HepG2 (cell line): ENCODE measurements around the gene C2orf74. TPM values are rescaled to one million over a fixed set of nuclear protein-coding genes. Genes with fewer than 3 reads are reported as not detected.

Experiments used
- ATF1 ChIP-seq: IDR thresholded peaks from 2 replicates; pipeline ENCODE4 v1.6.1; 2016; ENCODE audit warnings: mild to moderate bottlenecking, control low read depth
- DNMT3B ChIP-seq: conservative IDR thresholded peaks from 2 replicates; pipeline ENCODE4 v1.6.1; 2016; ENCODE audit warnings: missing biosample characterization, control low read depth
- FOXC1 ChIP-seq: sonication (generic); formaldehyde crosslinking; IDR thresholded peaks from 2 replicates; pipeline ENCODE4 v1.8.0; 2022; ENCODE audit warnings: mild to moderate bottlenecking, missing genetic modification reagents, borderline replicate concordance
- HNRNPL ChIP-seq: fragments of 200-400 bp; formaldehyde crosslinking; IDR thresholded peaks from 2 replicates; pipeline ENCODE4 v1.6.1; 2017; ENCODE audit warnings: mild to moderate bottlenecking, low read depth, low read length
- IRX3 ChIP-seq: sonication (generic); formaldehyde crosslinking; IDR thresholded peaks from 2 replicates; pipeline ENCODE4 v1.8.1; 2023; ENCODE audit warnings: mild to moderate bottlenecking, low read depth, missing genetic modification reagents, borderline replicate concordance
- KDM3A ChIP-seq: IDR thresholded peaks from 2 replicates; pipeline ENCODE4 v1.6.1; 2018; ENCODE audit warnings: low read depth, missing compliant biosample characterization
- MED1 ChIP-seq: sonication (generic); formaldehyde crosslinking; IDR thresholded peaks from 2 replicates; pipeline ENCODE4 v1.4.0; 2020; ENCODE audit warnings: missing genetic modification reagents
- MTF2 ChIP-seq: sonication (generic); formaldehyde crosslinking; IDR thresholded peaks from 2 replicates; pipeline ENCODE4 v1.5.0; 2020; ENCODE audit warnings: missing genetic modification reagents, borderline replicate concordance
- MXD4 ChIP-seq: IDR thresholded peaks from 2 replicates; pipeline ENCODE4 v1.6.1; 2016; ENCODE audit warnings: mild to moderate bottlenecking, missing biosample characterization, missing genetic modification reagents
- NPAS2 ChIP-seq: sonication (generic); formaldehyde crosslinking; IDR thresholded peaks from 2 replicates; pipeline ENCODE4 v1.8.0; 2022; ENCODE audit warnings: mild to moderate bottlenecking, missing genetic modification reagents, borderline replicate concordance
- SETDB1 ChIP-seq: sonication (generic); formaldehyde crosslinking; IDR thresholded peaks from 2 replicates; pipeline ENCODE4 v1.5.1; 2020; ENCODE audit warnings: missing genetic modification reagents, mild to moderate bottlenecking, borderline replicate concordance
- THRA ChIP-seq: sonication (generic); formaldehyde crosslinking; IDR thresholded peaks from 2 replicates; pipeline ENCODE4 v1.4.0; 2020; ENCODE audit warnings: missing genetic modification reagents, borderline replicate concordance
- U2AF1 ChIP-seq: fragments of 200-400 bp; formaldehyde crosslinking; optimal IDR thresholded peaks from 2 replicates; pipeline ENCODE3; 2017; ENCODE audit warnings: mild to moderate bottlenecking, low read depth, low read length
- YY1 ChIP-seq: IDR thresholded peaks from 2 replicates; pipeline ENCODE4 v1.6.1; 2011; ENCODE audit warnings: low read length, low read depth, moderate library complexity, mild to moderate bottlenecking; ENCODE audit not compliant: insufficient read depth, insufficient replicate concordance
- ZNF317 ChIP-seq: sonication (generic); formaldehyde crosslinking; IDR thresholded peaks from 2 replicates; pipeline ENCODE4 v1.5.0; 2020; ENCODE audit warnings: mild to moderate bottlenecking, missing genetic modification reagents
- ZNF329 ChIP-seq: sonication (generic); formaldehyde crosslinking; IDR thresholded peaks from 2 replicates; pipeline ENCODE4 v1.9.0; 2021; ENCODE audit warnings: low read depth, mild to moderate bottlenecking, missing genetic modification reagents
- ZNF343 ChIP-seq: sonication (generic); formaldehyde crosslinking; IDR thresholded peaks from 2 replicates; pipeline ENCODE4 v1.4.0; 2020; ENCODE audit warnings: mild to moderate bottlenecking, missing genetic modification reagents
- ZNF382 ChIP-seq: sonication (generic); formaldehyde crosslinking; IDR thresholded peaks from 2 replicates; pipeline ENCODE4 v1.5.0; 2020; ENCODE audit warnings: missing genetic modification reagents, mild to moderate bottlenecking, borderline replicate concordance
- ZNF670 ChIP-seq: sonication (generic); formaldehyde crosslinking; IDR thresholded peaks from 2 replicates; pipeline ENCODE4 v1.8.0; 2022; ENCODE audit warnings: mild to moderate bottlenecking, missing genetic modification reagents, borderline replicate concordance
- ZNF724P ChIP-seq: sonication (generic); formaldehyde crosslinking; IDR thresholded peaks from 2 replicates; pipeline ENCODE4 v1.8.0; 2022; ENCODE audit warnings: missing genetic modification reagents, borderline replicate concordance
- ZNF83 ChIP-seq: sonication (generic); formaldehyde crosslinking; IDR thresholded peaks from 2 replicates; pipeline ENCODE4 v1.4.0; 2020; ENCODE audit warnings: missing genetic modification reagents, mild to moderate bottlenecking, borderline replicate concordance
- ZNF839 ChIP-seq: sonication (generic); formaldehyde crosslinking; IDR thresholded peaks from 2 replicates; pipeline ENCODE4 v1.4.0; 2020; ENCODE audit warnings: missing genetic modification reagents, mild to moderate bottlenecking, borderline replicate concordance
- polyA plus RNA-seq, 8 experiments: library from polyadenylated mRNA; depleted of rRNA in 3 of 8; stranded (reverse) in 7 of 8; unstranded in 1 of 8; fragments of >200 nt; fragmentation: Illumina TruSeq in 4 of 8; extraction: Trizol in 4 of 8; gene quantifications; 2 replicates each; pipeline versions ENCODE4 v1.2.1 to v1.2.3, GENCODE V29; 2011 to 2016; ENCODE audit warnings: low read depth in 4 of 8, missing spikeins in 1 of 8, mixed read lengths in 1 of 8; ENCODE audit not compliant: insufficient read depth in 1 of 8
- total RNA-seq, 5 experiments: library from RNA; depleted of rRNA; stranded (reverse); fragments of >200 nt; fragmentation: Illumina TruSeq; extraction: Trizol; gene quantifications; 2 replicates each; pipeline ENCODE4 v1.2.3, GENCODE V29; 2016; ENCODE audit warnings: low read depth in 1 of 5
- TF ChIP-seq, protein P1 (sequence below): conservative IDR thresholded peaks from 2 replicates; pipeline ENCODE4 v1.6.1; 2018; ENCODE audit warnings: missing genetic modification reagents
- TF ChIP-seq, protein P2 (sequence below): fragments of 450-650 bp; IDR thresholded peaks from 2 replicates; pipeline ENCODE4 v1.6.1; 2017
- TF ChIP-seq, protein P3 (sequence below): sonication (generic); formaldehyde crosslinking; IDR thresholded peaks from 2 replicates; pipeline ENCODE4 v1.4.0; 2020; ENCODE audit warnings: missing genetic modification reagents
- TF ChIP-seq, protein P4 (sequence below): sonication (generic); formaldehyde crosslinking; IDR thresholded peaks from 2 replicates; pipeline ENCODE4 v1.4.0; 2020; ENCODE audit warnings: missing genetic modification reagents

The C2orf74 gene
- total and polyA plus RNA-seq, 2 of the 13 experiments (the other 11 are each of a cell fraction or from before 2014, with no cell fraction given) = 10.6 to 13.8 TPM

DNA sequence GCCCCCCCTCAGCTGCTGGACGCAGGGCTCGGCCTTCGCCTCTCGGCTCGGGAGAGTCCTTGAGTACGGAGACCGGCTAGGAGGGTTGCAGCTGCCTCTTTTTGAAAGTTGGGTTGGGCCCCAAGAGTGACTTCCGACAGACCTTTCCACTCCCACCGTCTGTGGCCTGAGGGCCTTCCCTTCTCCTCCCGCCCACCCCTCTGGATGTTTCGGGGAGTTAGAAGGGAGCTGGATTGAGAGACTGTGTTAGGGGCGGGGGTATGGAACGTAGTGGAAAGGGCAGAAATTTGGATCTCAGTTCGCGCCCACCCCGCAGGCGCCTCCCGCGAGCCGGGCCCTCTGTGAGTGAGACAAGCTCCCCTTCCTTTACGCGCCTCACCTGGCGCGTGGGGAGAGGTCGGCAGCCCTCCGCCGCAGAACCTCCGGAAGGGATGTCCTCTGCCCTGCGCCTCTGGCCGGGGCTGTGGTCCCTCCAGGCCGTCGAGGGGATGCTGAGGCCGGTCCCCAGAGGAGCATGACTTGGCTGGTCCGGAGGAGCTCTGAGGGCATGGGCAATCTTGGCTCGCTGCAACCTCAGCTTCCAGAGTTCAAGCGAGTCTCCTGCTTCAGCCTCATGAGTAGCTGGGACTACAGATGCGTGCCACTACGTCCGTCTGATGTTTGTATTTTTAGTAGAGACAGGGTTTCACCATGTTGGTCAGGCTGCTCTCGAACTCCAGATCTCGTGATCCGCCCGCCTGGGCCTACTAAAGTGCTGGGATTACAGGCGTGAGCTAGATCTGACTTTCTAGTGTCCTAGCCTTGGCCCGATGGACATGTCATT, 15.9 kb downstream of the C2orf74 start (continued):
- TF ChIP-seq, protein P1, sequence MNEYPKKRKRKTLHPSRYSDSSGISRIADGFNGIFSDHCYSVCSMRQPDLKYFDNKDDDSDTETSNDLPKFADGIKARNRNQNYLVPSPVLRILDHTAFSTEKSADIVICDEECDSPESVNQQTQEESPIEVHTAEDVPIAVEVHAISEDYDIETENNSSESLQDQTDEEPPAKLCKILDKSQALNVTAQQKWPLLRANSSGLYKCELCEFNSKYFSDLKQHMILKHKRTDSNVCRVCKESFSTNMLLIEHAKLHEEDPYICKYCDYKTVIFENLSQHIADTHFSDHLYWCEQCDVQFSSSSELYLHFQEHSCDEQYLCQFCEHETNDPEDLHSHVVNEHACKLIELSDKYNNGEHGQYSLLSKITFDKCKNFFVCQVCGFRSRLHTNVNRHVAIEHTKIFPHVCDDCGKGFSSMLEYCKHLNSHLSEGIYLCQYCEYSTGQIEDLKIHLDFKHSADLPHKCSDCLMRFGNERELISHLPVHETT (CRISPR knock-in tag) = no peak
- TF ChIP-seq ZNF670 (no peak), YY1 (no peak), MTF2 (CRISPR knock-in tag) (0 out of 2 replicates have a peak, but pooled peaks have one; percentile 28), IRX3 (CRISPR knock-in tag) (0 out of 2 replicates have a peak, but pooled peaks have one; percentile 15), HNRNPL (0 out of 2 replicates have a peak, but pooled peaks have one; percentile 41), MED1 (CRISPR knock-in tag) (no peak), ZNF83 (CRISPR knock-in tag) (no peak), SETDB1 (CRISPR knock-in tag) (no peak), ZNF839 (CRISPR knock-in tag) (no peak), ZNF382 (CRISPR knock-in tag) (no peak), ZNF317 (0 out of 2 replicates have a peak, but pooled peaks have one; percentile 2), THRA (no peak), NPAS2 (CRISPR knock-in tag) (no peak), U2AF1 (peak; percentile 84), DNMT3B (CRISPR knock-in tag) (peak; percentile 78), ZNF724P (CRISPR knock-in tag) (peak; percentile 40), MXD4 (CRISPR knock-in tag) (no peak), ZNF329 (CRISPR knock-in tag) (no peak), ATF1 (CRISPR knock-in tag) (no peak), FOXC1 (CRISPR knock-in tag) (peak; percentile 63; the same call in 1 of the 2 replicates), ZNF343 (CRISPR knock-in tag) (no peak), KDM3A (CRISPR knock-in tag) (peak; percentile 26; the same call in 1 of the 2 replicates)
- TF ChIP-seq, protein P2, sequence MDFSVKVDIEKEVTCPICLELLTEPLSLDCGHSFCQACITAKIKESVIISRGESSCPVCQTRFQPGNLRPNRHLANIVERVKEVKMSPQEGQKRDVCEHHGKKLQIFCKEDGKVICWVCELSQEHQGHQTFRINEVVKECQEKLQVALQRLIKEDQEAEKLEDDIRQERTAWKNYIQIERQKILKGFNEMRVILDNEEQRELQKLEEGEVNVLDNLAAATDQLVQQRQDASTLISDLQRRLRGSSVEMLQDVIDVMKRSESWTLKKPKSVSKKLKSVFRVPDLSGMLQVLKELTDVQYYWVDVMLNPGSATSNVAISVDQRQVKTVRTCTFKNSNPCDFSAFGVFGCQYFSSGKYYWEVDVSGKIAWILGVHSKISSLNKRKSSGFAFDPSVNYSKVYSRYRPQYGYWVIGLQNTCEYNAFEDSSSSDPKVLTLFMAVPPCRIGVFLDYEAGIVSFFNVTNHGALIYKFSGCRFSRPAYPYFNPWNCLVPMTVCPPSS = no peak
- TF ChIP-seq, protein P3, sequence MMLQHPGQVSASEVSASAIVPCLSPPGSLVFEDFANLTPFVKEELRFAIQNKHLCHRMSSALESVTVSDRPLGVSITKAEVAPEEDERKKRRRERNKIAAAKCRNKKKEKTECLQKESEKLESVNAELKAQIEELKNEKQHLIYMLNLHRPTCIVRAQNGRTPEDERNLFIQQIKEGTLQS (CRISPR knock-in tag) = no peak
- TF ChIP-seq, protein P4, sequence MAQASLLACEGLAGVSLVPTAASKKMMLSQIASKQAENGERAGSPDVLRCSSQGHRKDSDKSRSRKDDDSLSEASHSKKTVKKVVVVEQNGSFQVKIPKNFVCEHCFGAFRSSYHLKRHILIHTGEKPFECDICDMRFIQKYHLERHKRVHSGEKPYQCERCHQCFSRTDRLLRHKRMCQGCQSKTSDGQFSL = no peak
